DND-41 (cell line): ENCODE results near the gene TTLL9.

Experiments
- EZH2 ChIP-seq: IDR thresholded peaks from 3 replicates; pipeline ENCODE4 v1.6.1; 2012; ENCODE audit warnings: borderline replicate concordance, low read depth, mild to moderate bottlenecking, moderate library complexity, low read length, inconsistent platforms; ENCODE audit not compliant: severe bottlenecking
- TF ChIP-seq, protein P1 (sequence below): IDR thresholded peaks from 2 replicates; pipeline ENCODE4 v1.5.1; 2012; ENCODE audit warnings: borderline replicate concordance, low read length, moderate library complexity, mild to moderate bottlenecking; ENCODE audit not compliant: poor library complexity, severe bottlenecking; ENCODE audit errors: extremely low read depth

DNA sequence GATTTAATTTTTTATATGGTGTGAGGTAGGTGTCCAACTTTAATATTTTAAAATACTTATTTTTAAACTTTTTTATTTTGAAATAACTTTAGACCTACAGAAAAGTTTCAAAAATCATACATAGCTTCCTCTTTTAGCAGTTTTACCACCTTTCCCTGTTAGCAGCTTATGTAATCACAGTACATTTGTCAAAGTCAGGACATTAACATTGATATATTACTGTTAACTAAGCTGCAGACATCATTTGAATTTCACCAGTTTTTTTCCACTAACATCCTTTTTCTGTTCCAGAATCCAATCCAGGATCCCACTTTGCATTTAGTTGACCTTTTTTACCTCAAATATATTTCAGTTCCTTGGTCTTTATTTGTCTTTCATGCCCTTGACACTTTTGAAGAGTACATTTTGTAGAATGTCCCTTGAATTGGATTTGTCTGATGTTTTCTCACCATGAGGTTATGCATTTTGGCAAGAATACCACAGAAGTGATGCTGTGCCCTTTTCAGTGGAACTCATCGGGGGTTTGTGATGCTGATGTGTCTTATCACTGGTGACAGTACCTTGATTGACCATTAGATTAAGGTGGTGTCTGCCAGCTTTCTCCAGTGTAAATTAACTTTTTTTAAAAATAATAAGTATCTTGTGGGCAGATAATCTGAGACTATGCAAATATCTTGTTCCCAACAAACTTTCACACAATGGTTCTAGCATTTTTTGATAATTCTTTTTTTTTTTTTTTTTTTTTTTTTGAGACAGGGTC, 33.4 kb downstream of the TTLL9 start:
- TF ChIP-seq, protein P1, sequence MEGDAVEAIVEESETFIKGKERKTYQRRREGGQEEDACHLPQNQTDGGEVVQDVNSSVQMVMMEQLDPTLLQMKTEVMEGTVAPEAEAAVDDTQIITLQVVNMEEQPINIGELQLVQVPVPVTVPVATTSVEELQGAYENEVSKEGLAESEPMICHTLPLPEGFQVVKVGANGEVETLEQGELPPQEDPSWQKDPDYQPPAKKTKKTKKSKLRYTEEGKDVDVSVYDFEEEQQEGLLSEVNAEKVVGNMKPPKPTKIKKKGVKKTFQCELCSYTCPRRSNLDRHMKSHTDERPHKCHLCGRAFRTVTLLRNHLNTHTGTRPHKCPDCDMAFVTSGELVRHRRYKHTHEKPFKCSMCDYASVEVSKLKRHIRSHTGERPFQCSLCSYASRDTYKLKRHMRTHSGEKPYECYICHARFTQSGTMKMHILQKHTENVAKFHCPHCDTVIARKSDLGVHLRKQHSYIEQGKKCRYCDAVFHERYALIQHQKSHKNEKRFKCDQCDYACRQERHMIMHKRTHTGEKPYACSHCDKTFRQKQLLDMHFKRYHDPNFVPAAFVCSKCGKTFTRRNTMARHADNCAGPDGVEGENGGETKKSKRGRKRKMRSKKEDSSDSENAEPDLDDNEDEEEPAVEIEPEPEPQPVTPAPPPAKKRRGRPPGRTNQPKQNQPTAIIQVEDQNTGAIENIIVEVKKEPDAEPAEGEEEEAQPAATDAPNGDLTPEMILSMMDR: no peak
- TF ChIP-seq EZH2: no peak
